Adrenal gland (tissue), 12 donors: Measurements from ENCODE around the gene TRAF7. TPM values are rescaled to one million over a fixed set of nuclear protein-coding genes. Genes with fewer than 3 reads are reported as not detected.

Source experiments
- microRNA counts, 2 donors: library from miRNA; unstranded; fragments of <30 nt; microRNA quantifications; one replicate each; lab custom pipeline; 2016
- microRNA-seq, 3 donors: library from miRNA; unstranded; fragments of <30 nt; microRNA quantifications; one replicate each; pipeline ENCODE4, GENCODE V29; 2017 to 2020
- polyA plus RNA-seq, 3 donors: library from polyadenylated mRNA; stranded (reverse); fragments of 200-250 nt in 2 of 3; fragments of 350-450 nt in 1 of 3; fragmentation: Illumina TruSeq in 1 of 3; extraction: RNeasy Lipid Tissue Mini Kit (QIAGEN cat#74804) in 1 of 3; gene quantifications; one replicate each; pipeline ENCODE4 v1.2.3, GENCODE V29; 2013 to 2014
- small RNA-seq, 2 donors: library from RNA; depleted of rRNA; stranded (forward); fragments of <200 nt; gene quantifications; one replicate each; pipeline ENCODE3, GENCODE V24; 2016
- total RNA-seq, 9 donors: library from RNA; depleted of rRNA in 4 of 9; stranded (reverse); fragments of >200 nt in 4 of 9; fragments of 120-200 nt in 1 of 9; fragmentation: NEBNext Ultra II Directional in 1 of 9; extraction: Animal tissue kit (Norgen Biotek cat#: 25700) in 1 of 9; gene quantifications; one replicate each; pipeline versions ENCODE4 v1.1.0 to v1.2.4, GENCODE V29; 2013 to 2023
- donor health status: healthy with polysubstance abuse.
- donor health status: Bipolar disorder and iron deficiency.
- donor health status: DM: yes; HTN: yes; CAD: no.
- donor health status: DM: no; HTN: no; CAD: no.
- donor health status: DM: no; HTN: no; CAD: no.
- donor health status: DM: yes; HTN: yes; CAD: no.

TRAF7 gene
- total and polyA plus RNA-seq, 12 donors, result 21.0 to 129 (median 52.2) TPM

MicroRNAs encoded within 50 kb of the gene (microRNA counts, 767-probe panel; counts per million panel counts)
- microRNA hsa-miR-3180 (lab: Ali Mortazavi, UCI) (0 counts per million in 2 donors), microRNA hsa-miR-4516 (lab: Ali Mortazavi, UCI) (4,342 to 5,012 counts per million in 2 donors)

Small RNA genes within 50 kb of the gene (microRNA-seq; reads per million reads assigned to microRNA genes)
- gene MIR3180-5 (0 reads per million in 3 donors), gene MIR4516 (0 reads per million in 3 donors), gene MIR6511B1 (0 reads per million in 3 donors)

Small RNA genes within 50 kb of the gene (small RNA-seq; reads per million reads assigned to genes)
- gene MIR3180-5 (0 reads per million in 2 donors), gene MIR4516 (0 reads per million in 2 donors), gene RF00019 (0 reads per million in 2 donors), gene SNORD60 (0 reads per million in 2 donors)

Other genes with a start within 250 kb of the TRAF7 start
- gene HS3ST6, start 237.4 kb upstream of the TRAF7 start, total RNA-seq, result under 1 TPM in 1 of 9 donors, not detected in 8; 0.11 TPM
- under 1 TPM in 1 of 3 donors, not detected in 2; 0.07 TPM for gene HS3ST6, start 237.4 kb upstream of the TRAF7 start, polyA plus RNA-seq
- gene MSRB1, start 212.6 kb upstream of the TRAF7 start, total RNA-seq, result 10 to 100 TPM in 7 of 9 donors, 1 to 10 TPM in 2; 9.2 to 21.5 (median 14.8) TPM
- 10 to 100 TPM in 2 of 3 donors, 1 to 10 TPM in 1; 8.1 to 38.9 (median 21.5) TPM for gene MSRB1, start 212.6 kb upstream of the TRAF7 start, polyA plus RNA-seq
- under 1 TPM in 2 of 9 donors, not detected in 7; 0.06 to 0.20 TPM for gene RPL3L, start 201.1 kb upstream of the TRAF7 start, total RNA-seq
- gene RPL3L, start 201.1 kb upstream of the TRAF7 start, polyA plus RNA-seq, result under 1 TPM in 1 of 3 donors, not detected in 2; 0.07 TPM
- gene NDUFB10, start 196.2 kb upstream of the TRAF7 start, total RNA-seq, result 100 to 1,000 TPM; 134 to 298 (median 155) TPM
- 100 to 1,000 TPM; 109 to 268 (median 213) TPM for gene NDUFB10, start 196.2 kb upstream of the TRAF7 start, polyA plus RNA-seq
- gene RPS2, start 191.0 kb upstream of the TRAF7 start, total RNA-seq, result 1,000 to 10,000 TPM; 1,192 to 2,338 (median 1,647) TPM
- 1,000 to 10,000 TPM; 1,045 to 4,016 (median 2,050) TPM for gene RPS2, start 191.0 kb upstream of the TRAF7 start, polyA plus RNA-seq
- under 1 TPM in 1 of 9 donors, not detected in 8; 0.47 TPM for gene RNF151, start 188.9 kb upstream of the TRAF7 start, total RNA-seq
- gene RNF151, start 188.9 kb upstream of the TRAF7 start, polyA plus RNA-seq, result under 1 TPM in 2 of 3 donors, not detected in 1; 0.20 to 0.64 TPM
- gene TBL3, start 183.7 kb upstream of the TRAF7 start, total RNA-seq, result 100 to 1,000 TPM in 1 of 9 donors, 10 to 100 TPM in 8; 22.3 to 137 (median 34.8) TPM
- 100 to 1,000 TPM in 2 of 3 donors, 10 to 100 TPM in 1; 10.8 to 106 (median 105) TPM for gene TBL3, start 183.7 kb upstream of the TRAF7 start, polyA plus RNA-seq
- under 1 TPM in 3 of 9 donors, not detected in 6; 0.28 to 0.53 (median 0.47) TPM for gene NOXO1, start 174.3 kb upstream of the TRAF7 start, total RNA-seq
- gene NOXO1, start 174.3 kb upstream of the TRAF7 start, polyA plus RNA-seq, result 1 to 10 TPM in 2 of 3 donors, not detected in 1; 1.3 to 3.3 TPM
- gene GFER, start 171.6 kb upstream of the TRAF7 start, total RNA-seq, result 10 to 100 TPM; 16.4 to 37.6 (median 26.9) TPM
- 10 to 100 TPM; 17.4 to 60.8 (median 54.4) TPM for gene GFER, start 171.6 kb upstream of the TRAF7 start, polyA plus RNA-seq
- gene SYNGR3, start 165.8 kb upstream of the TRAF7 start, total RNA-seq, result 10 to 100 TPM in 1 of 9 donors, 1 to 10 TPM in 3, under 1 TPM in 3, not detected in 2; 0.54 to 10.9 (median 1.1) TPM
- 1 to 10 TPM; 3.2 to 5.2 (median 4.4) TPM for gene SYNGR3, start 165.8 kb upstream of the TRAF7 start, polyA plus RNA-seq
- gene ZNF598, start 146.0 kb upstream of the TRAF7 start, total RNA-seq, result 10 to 100 TPM in 8 of 9 donors, 1 to 10 TPM in 1; 4.7 to 36.6 (median 27.5) TPM
- 10 to 100 TPM in 2 of 3 donors, 1 to 10 TPM in 1; 8.3 to 51.5 (median 37.9) TPM for gene ZNF598, start 146.0 kb upstream of the TRAF7 start, polyA plus RNA-seq
- 1 to 10 TPM in 3 of 9 donors, under 1 TPM in 1, not detected in 5; 0.50 to 3.9 (median 1.4) TPM for gene NPW, start 136.0 kb upstream of the TRAF7 start, total RNA-seq
- 1 to 10 TPM in 1 of 3 donors, under 1 TPM in 1, not detected in 1; 0.88 to 1.3 TPM for gene NPW, start 136.0 kb upstream of the TRAF7 start, polyA plus RNA-seq
- gene NHERF2, start 128.9 kb upstream of the TRAF7 start, total RNA-seq, result 100 to 1,000 TPM in 2 of 9 donors, 10 to 100 TPM in 7; 12.9 to 155 (median 66.8) TPM
- gene NHERF2, start 128.9 kb upstream of the TRAF7 start, polyA plus RNA-seq, result 100 to 1,000 TPM in 2 of 3 donors, 10 to 100 TPM in 1; 12.5 to 263 (median 147) TPM
- gene NTHL1, start 107.9 kb upstream of the TRAF7 start, total RNA-seq, result 10 to 100 TPM in 7 of 9 donors, 1 to 10 TPM in 2; 7.9 to 35.7 (median 14.9) TPM
- 10 to 100 TPM in 2 of 3 donors, 1 to 10 TPM in 1; 1.5 to 36.6 (median 34.3) TPM for gene NTHL1, start 107.9 kb upstream of the TRAF7 start, polyA plus RNA-seq
- gene TSC2, start 107.8 kb upstream of the TRAF7 start, total RNA-seq, result 100 to 1,000 TPM in 2 of 9 donors, 10 to 100 TPM in 7; 18.6 to 148 (median 92.0) TPM
- 100 to 1,000 TPM in 2 of 3 donors, 10 to 100 TPM in 1; 56.9 to 333 (median 105) TPM for gene TSC2, start 107.8 kb upstream of the TRAF7 start, polyA plus RNA-seq
- gene PKD1, start 19.9 kb upstream of the TRAF7 start, total RNA-seq, result 100 to 1,000 TPM in 5 of 9 donors, 10 to 100 TPM in 4; 16.6 to 145 (median 100) TPM
- gene PKD1, start 19.9 kb upstream of the TRAF7 start, polyA plus RNA-seq, result 100 to 1,000 TPM in 2 of 3 donors, 1 to 10 TPM in 1; 9.2 to 359 (median 104) TPM
- 1 to 10 TPM in 6 of 9 donors, under 1 TPM in 1, not detected in 2; 1.00 to 4.1 (median 1.5) TPM for gene RAB26, start 7.2 kb upstream of the TRAF7 start, total RNA-seq
- 10 to 100 TPM in 1 of 3 donors, 1 to 10 TPM in 1, under 1 TPM in 1; 0.46 to 23.1 (median 6.7) TPM for gene RAB26, start 7.2 kb upstream of the TRAF7 start, polyA plus RNA-seq
- 1 to 10 TPM in 3 of 9 donors, under 1 TPM in 4, not detected in 2; 0.06 to 3.7 (median 0.83) TPM for gene CASKIN1, start 40.8 kb downstream of the TRAF7 start, total RNA-seq
- gene CASKIN1, start 40.8 kb downstream of the TRAF7 start, polyA plus RNA-seq, result 1 to 10 TPM in 2 of 3 donors, not detected in 1; 1.4 to 5.2 TPM
- gene MLST8, start 49.7 kb downstream of the TRAF7 start, total RNA-seq, result 100 to 1,000 TPM in 1 of 9 donors, 10 to 100 TPM in 8; 31.2 to 116 (median 49.4) TPM
- gene MLST8, start 49.7 kb downstream of the TRAF7 start, polyA plus RNA-seq, result 10 to 100 TPM; 21.9 to 96.3 (median 69.1) TPM
- 1 to 10 TPM in 7 of 9 donors, under 1 TPM in 2; 0.36 to 6.4 (median 2.7) TPM for gene BRICD5, start 55.1 kb downstream of the TRAF7 start, total RNA-seq
- gene BRICD5, start 55.1 kb downstream of the TRAF7 start, polyA plus RNA-seq, result 10 to 100 TPM in 1 of 3 donors, 1 to 10 TPM in 1, under 1 TPM in 1; 0.60 to 57.4 (median 8.9) TPM
- 10 to 100 TPM in 6 of 9 donors, 1 to 10 TPM in 3; 8.3 to 24.1 (median 14.3) TPM for gene PGP, start 59.1 kb downstream of the TRAF7 start, total RNA-seq
- gene PGP, start 59.1 kb downstream of the TRAF7 start, polyA plus RNA-seq, result 10 to 100 TPM in 2 of 3 donors, 1 to 10 TPM in 1; 8.4 to 20.4 (median 12.8) TPM
- 10 to 100 TPM; 18.6 to 37.4 (median 25.4) TPM for gene E4F1, start 67.8 kb downstream of the TRAF7 start, total RNA-seq
- 100 to 1,000 TPM in 1 of 3 donors, 10 to 100 TPM in 1, 1 to 10 TPM in 1; 2.9 to 121 (median 80.0) TPM for gene E4F1, start 67.8 kb downstream of the TRAF7 start, polyA plus RNA-seq
- 1 to 10 TPM in 2 of 9 donors, under 1 TPM in 6, not detected in 1; 0.25 to 2.9 (median 0.72) TPM for gene DNASE1L2, start 80.7 kb downstream of the TRAF7 start, total RNA-seq
- gene DNASE1L2, start 80.7 kb downstream of the TRAF7 start, polyA plus RNA-seq, result 1 to 10 TPM in 2 of 3 donors, not detected in 1; 2.2 to 6.0 TPM
- gene ECI1, start 95.8 kb downstream of the TRAF7 start, total RNA-seq, result 10 to 100 TPM; 34.7 to 80.2 (median 57.8) TPM
- gene ECI1, start 95.8 kb downstream of the TRAF7 start, polyA plus RNA-seq, result 100 to 1,000 TPM in 1 of 3 donors, 10 to 100 TPM in 1, 1 to 10 TPM in 1; 5.8 to 172 (median 99.0) TPM
- gene RNPS1, start 112.3 kb downstream of the TRAF7 start, total RNA-seq, result 100 to 1,000 TPM in 8 of 9 donors, 10 to 100 TPM in 1; 83.5 to 176 (median 125) TPM
- gene RNPS1, start 112.3 kb downstream of the TRAF7 start, polyA plus RNA-seq, result 100 to 1,000 TPM in 1 of 3 donors, 10 to 100 TPM in 2; 90.2 to 105 (median 93.6) TPM
- gene ABCA3, start 184.9 kb downstream of the TRAF7 start, total RNA-seq, result 10 to 100 TPM in 8 of 9 donors, 1 to 10 TPM in 1; 3.3 to 30.8 (median 23.4) TPM
- 10 to 100 TPM; 12.4 to 21.3 (median 12.8) TPM for gene ABCA3, start 184.9 kb downstream of the TRAF7 start, polyA plus RNA-seq